H9 (cell line): ENCODE data around the gene SPEF2. TPM values are rescaled to one million over a fixed set of nuclear protein-coding genes. Genes with fewer than 3 reads are reported as not detected.

ENCODE experiments used
- DNase-seq: peaks from one replicate; pipeline ENCODE4 v3.0.0-alpha.2; 2017
- H2AFZ ChIP-seq: one replicate; pipeline ENCODE4 v1.6.1; 2013; ENCODE audit warnings: mild to moderate bottlenecking, low read length, control low read depth, moderate library complexity
- H2AK5ac ChIP-seq: 2 replicates; pipeline ENCODE4 v1.6.1; 2013; ENCODE audit warnings: low read length, control low read depth, mixed read lengths; ENCODE audit not compliant: insufficient read length
- H2BK120ac ChIP-seq: one replicate; pipeline ENCODE4 v1.6.1; 2013; ENCODE audit warnings: low read depth, mild to moderate bottlenecking, low read length, control low read depth, inconsistent platforms; ENCODE audit not compliant: poor library complexity, severe bottlenecking
- H2BK12ac ChIP-seq: 2 replicates; pipeline ENCODE4 v1.6.1; 2013; ENCODE audit warnings: low read length, control low read depth, mixed read lengths, low read depth; ENCODE audit not compliant: insufficient read length
- H2BK15ac ChIP-seq: 2 replicates; pipeline ENCODE4 v1.6.1; 2013; ENCODE audit warnings: low read depth, low read length, control low read depth
- H2BK20ac ChIP-seq: one replicate; pipeline ENCODE4 v1.6.1; 2013; ENCODE audit warnings: low read depth, mild to moderate bottlenecking, low read length, control low read depth, inconsistent platforms; ENCODE audit not compliant: poor library complexity, severe bottlenecking
- H2BK5ac ChIP-seq: 2 replicates; pipeline ENCODE4 v1.6.1; 2013; ENCODE audit warnings: low read length, control low read depth, mixed read lengths; ENCODE audit not compliant: insufficient read length
- H3K14ac ChIP-seq: 2 replicates; pipeline ENCODE4 v1.6.1; 2013; ENCODE audit warnings: low read length, control low read depth; ENCODE audit not compliant: insufficient read depth
- H3K18ac ChIP-seq: 2 replicates; pipeline ENCODE4 v1.6.1; 2013; ENCODE audit warnings: low read depth, mild to moderate bottlenecking, mixed read lengths, low read length, control low read depth; ENCODE audit not compliant: insufficient read length
- H3K23ac ChIP-seq: 2 replicates; pipeline ENCODE4 v1.6.1; 2013; ENCODE audit warnings: low read length, control low read depth, mixed read lengths, low read depth; ENCODE audit not compliant: insufficient read length
- H3K23me2 ChIP-seq: 2 replicates; pipeline ENCODE4 v1.6.1; 2013; ENCODE audit warnings: low read depth, mild to moderate bottlenecking, mixed read lengths, low read length, control low read depth; ENCODE audit not compliant: insufficient read length, poor library complexity, severe bottlenecking
- H3K27ac ChIP-seq: 2 replicates; pipeline ENCODE4 v1.5.1; 2013; ENCODE audit warnings: low read length, control low read depth, mixed read lengths, low read depth; ENCODE audit not compliant: insufficient read length
- H3K27me3 ChIP-seq: 2 replicates; pipeline ENCODE4 v1.6.1; 2013; ENCODE audit warnings: low read length, control low read depth, inconsistent platforms; ENCODE audit not compliant: insufficient read depth
- H3K4ac ChIP-seq: 2 replicates; pipeline ENCODE4 v1.6.1; 2013; ENCODE audit warnings: low read depth, mild to moderate bottlenecking, control low read depth, inconsistent platforms, low read length, moderate library complexity
- H3K4me1 ChIP-seq: 2 replicates; pipeline ENCODE4 v1.6.1; 2013; ENCODE audit warnings: low read length, control low read depth, inconsistent platforms; ENCODE audit not compliant: insufficient read depth
- H3K4me2 ChIP-seq: 2 replicates; pipeline ENCODE4 v1.6.1; 2013; ENCODE audit warnings: low read length, control low read depth, mixed read lengths; ENCODE audit not compliant: insufficient read length, insufficient read depth
- H3K56ac ChIP-seq: 2 replicates; pipeline ENCODE4 v1.6.1; 2013; ENCODE audit warnings: low read depth, mild to moderate bottlenecking, mixed read lengths, low read length, control low read depth; ENCODE audit not compliant: insufficient read length
- H3K79me1 ChIP-seq: 2 replicates; pipeline ENCODE4 v1.6.1; 2013; ENCODE audit warnings: low read depth, mild to moderate bottlenecking, moderate library complexity, low read length, control low read depth, inconsistent platforms; ENCODE audit not compliant: insufficient read depth, poor library complexity, severe bottlenecking
- H3K79me2 ChIP-seq: 2 replicates; pipeline ENCODE4 v1.6.1; 2013; ENCODE audit warnings: low read length, control low read depth, inconsistent platforms; ENCODE audit not compliant: insufficient read depth
- H3K9ac ChIP-seq: 2 replicates; pipeline ENCODE4 v1.6.1; 2013; ENCODE audit warnings: low read length, control low read depth, mixed read lengths; ENCODE audit not compliant: insufficient read length; ENCODE audit errors: extremely low read depth
- H3K9me3 ChIP-seq: one replicate; pipeline ENCODE4 v1.6.1; 2013; ENCODE audit warnings: low read depth, low read length, inconsistent platforms; ENCODE audit not compliant: control insufficient read depth
- H3T11ph ChIP-seq: one replicate; pipeline ENCODE4 v1.6.1; 2013; ENCODE audit warnings: mild to moderate bottlenecking, low read length, control low read depth, inconsistent platforms
- H4K20me1 ChIP-seq: one replicate; pipeline ENCODE4 v1.6.1; 2013; ENCODE audit not compliant: control insufficient read depth, insufficient read length, insufficient read depth
- H4K5ac ChIP-seq: 2 replicates; pipeline ENCODE4 v1.6.1; 2013; ENCODE audit warnings: low read depth, mild to moderate bottlenecking, mixed read lengths, low read length, control low read depth; ENCODE audit not compliant: insufficient read length
- H4K8ac ChIP-seq: replicated peaks from 2 replicates; pipeline ENCODE4 v1.6.1; 2013; ENCODE audit warnings: low read length, control low read depth, mixed read lengths, low read depth; ENCODE audit not compliant: insufficient read length
- H4K91ac ChIP-seq: 2 replicates; pipeline ENCODE4 v1.6.1; 2013; ENCODE audit warnings: low read depth, mild to moderate bottlenecking, moderate library complexity, mixed read lengths, low read length, control low read depth; ENCODE audit not compliant: insufficient read length
- H3K27ac Mint-ChIP-seq, 3 experiments: 2 replicates in 2 of 3; 3 replicates in 1 of 3; pipeline ENCODE4 v1.8.0; 2020 to 2021; ENCODE audit warnings: mixed read lengths in 3 of 3, mild to moderate bottlenecking in 1 of 3, moderate library complexity in 1 of 3
- H3K27me3 Mint-ChIP-seq: 2 replicates; pipeline ENCODE4 v1.8.0; 2021; ENCODE audit warnings: low read depth, mild to moderate bottlenecking, moderate library complexity, mixed read lengths
- H3K36me3 Mint-ChIP-seq, 3 experiments: 2 replicates in 2 of 3; 3 replicates in 1 of 3; pipeline ENCODE4 v1.8.0; 2020 to 2021; ENCODE audit warnings: low read depth in 3 of 3, mixed read lengths in 3 of 3; ENCODE audit not compliant: insufficient read depth in 1 of 3
- H3K4me1 Mint-ChIP-seq, 2 experiments: 2 replicates each; pipeline ENCODE4 v1.8.0; 2020; ENCODE audit warnings: mixed read lengths in 2 of 2
- H3K4me3 Mint-ChIP-seq, 2 experiments: 2 replicates in 1 of 2; 3 replicates in 1 of 2; pipeline ENCODE4 v1.8.0; 2020 to 2021; ENCODE audit warnings: mild to moderate bottlenecking in 2 of 2, mixed read lengths in 2 of 2, moderate library complexity in 1 of 2
- H3K9me3 Mint-ChIP-seq, 2 experiments: 2 replicates in 1 of 2; 3 replicates in 1 of 2; pipeline ENCODE4 v1.8.0; 2020; ENCODE audit warnings: mild to moderate bottlenecking in 2 of 2, mixed read lengths in 2 of 2, moderate library complexity in 1 of 2
- CTCF ChIP-seq: fragments of 200-600 bp; sonication (generic); conservative IDR thresholded peaks from 3 replicates; pipeline ENCODE4 v1.8.0; 2021; ENCODE audit warnings: antibody characterized with exemption, mild to moderate bottlenecking
- WGBS: extraction: QIAGEN DNeasy Blood & Tissue Kit; methylation state at CpG from one replicate; pipeline ENCODE4 v1.1.7; 2013; ENCODE audit warnings: missing lambda C conversion rate, low lambda C conversion rate, mixed read lengths; ENCODE audit not compliant: insufficient read length; ENCODE audit errors: extremely low coverage; 5-methylcytosine and 5-hydroxymethylcytosine counted together
- total RNA-seq: library from RNA; stranded (reverse); gene quantifications from 2 replicates; pipeline ENCODE4 v1.2.1, GENCODE V29; 2021

SPEF2 gene
- total RNA-seq, 1 experiment from 2014 or later = 1.0 TPM

GRCh38 chr5:35794684-35795375, 177.2 kb downstream of the SPEF2 start:
- no peak overlapping the region for H3T11ph ChIP-seq
- no peaks in the 10 kb centered on the region for H4K20me1 ChIP-seq
- no peak overlapping the region for H3K27ac Mint-ChIP-seq
- H4K5ac ChIP-seq = no peak overlapping the region
- no peak for DNase-seq
- H3K79me2 ChIP-seq = no peaks in the 10 kb centered on the region
- no peak overlapping the region for H2BK5ac ChIP-seq
- no peak overlapping the region for H2BK20ac ChIP-seq
- no peak overlapping the region for H3K27ac ChIP-seq
- no peaks in the 10 kb centered on the region for H3K23me2 ChIP-seq
- no peak overlapping the region for H2BK12ac ChIP-seq
- WGBS = no CpG with 5 or more reads among the region's 8 CpGs
- no peak overlapping the region for H2BK15ac ChIP-seq
- H3K79me1 ChIP-seq = no peaks in the 10 kb centered on the region
- no peaks in the 10 kb centered on the region; the same call in 1 of the 2 replicates for H3K27me3 Mint-ChIP-seq
- H4K8ac ChIP-seq = no peak overlapping the region
- H3K4me2 ChIP-seq = no peak overlapping the region
- no peak overlapping the region for H2AFZ ChIP-seq
- peaks cover 4% of the 10 kb centered on the region; the same call in 1 of the 2 replicates for H3K4me1 ChIP-seq
- H2BK120ac ChIP-seq = no peak overlapping the region
- no peak overlapping the region for H3K23ac ChIP-seq
- H3K9me3 Mint-ChIP-seq = no peaks in the 10 kb centered on the region
- no peak overlapping the region for H4K91ac ChIP-seq
- no peak overlapping the region for H3K4ac ChIP-seq
- H3K18ac ChIP-seq = no peak overlapping the region
- H3K56ac ChIP-seq = no peak overlapping the region
- no peaks in the 10 kb centered on the region for H3K27me3 ChIP-seq
- H3K4me3 Mint-ChIP-seq = no peak overlapping the region
- H3K4me1 Mint-ChIP-seq = peaks cover 12 to 21% of the 10 kb centered on the region in 2 experiments
- H3K14ac ChIP-seq = no peak overlapping the region
- TF ChIP-seq CTCF = no peak
- no peaks in the 10 kb centered on the region for H3K9me3 ChIP-seq
- no peaks in the 10 kb centered on the region for H3K36me3 Mint-ChIP-seq
- H2AK5ac ChIP-seq = no peak overlapping the region
- no peak overlapping the region for H3K9ac ChIP-seq
